WI38 (cell line): ENCODE data around the gene DOP1B.
"Not testable (repeated sequence)": the region's sequence is repeated elsewhere in the genome, so short reads cannot be mapped to it uniquely, and the experiment has no call there.

Experiments
- H3K4me3 ChIP-seq: 2 replicates; pipeline ENCODE4 v1.5.1; 2011; ENCODE audit warnings: low read depth, mild to moderate bottlenecking, control low read depth, low read length
- CTCF ChIP-seq: IDR thresholded peaks from 2 replicates; pipeline ENCODE4 v1.5.1; 2012; ENCODE audit warnings: low read depth, mild to moderate bottlenecking, control low read depth, low read length

The DOP1B gene

GRCh38 chr21:36141513-36141925 is 15.1 kb upstream of the DOP1B start:
- H3K4me3 ChIP-seq = no peak overlapping the region

GRCh38 chr21:36144233-36144632 is 12.4 kb upstream of the DOP1B start:
- not testable (repeated sequence) for H3K4me3 ChIP-seq

More at GRCh38 chr21:36141513-36141925, 15.1 kb upstream of the DOP1B start:
- peak; percentile 66 for TF ChIP-seq CTCF

- TF ChIP-seq CTCF = no peak
- H3K4me3 ChIP-seq = no peak overlapping the region
These were observed 11.4 kb upstream of the DOP1B start for GRCh38 chr21:36145259-36145658.

- no peak for TF ChIP-seq CTCF
- H3K4me3 ChIP-seq = no peak overlapping the region
These were observed 8.7 kb upstream of the DOP1B start for GRCh38 chr21:36147911-36148310.

GRCh38 chr21:36148886-36149285 is 7.7 kb upstream of the DOP1B start:
- TF ChIP-seq CTCF = no peak
- no peak overlapping the region for H3K4me3 ChIP-seq

GRCh38 chr21:36149788-36150711 is 6.6 kb upstream of the DOP1B start:
- no peak for TF ChIP-seq CTCF
- no peak overlapping the region for H3K4me3 ChIP-seq

GRCh38 chr21:36155603-36156338 is 853 bp upstream of the DOP1B start:
- peak overlapping the region; percentile 65 for H3K4me3 ChIP-seq
- TF ChIP-seq CTCF = no peak
